Ascending aorta (tissue), 2 donors: ENCODE measurements around the gene LANCL2. TPM values are rescaled to one million over a fixed set of nuclear protein-coding genes. Genes with fewer than 3 reads are reported as not detected.
"Not testable (repeated sequence)": the region's sequence is repeated elsewhere in the genome, so short reads cannot be mapped to it uniquely, and the experiment has no call there.

Experiments
- DNase-seq, 2 donors: peaks; one replicate each; pipeline ENCODE4 v3.0.0-alpha.2; 2019; ENCODE audit warnings: low spot score in 2 of 2
- H3K27ac ChIP-seq, 2 donors: fragments of 200-600 bp; sonication (generic); one replicate each; pipeline ENCODE4 v1.5.1; 2016 to 2017; ENCODE audit warnings: mild to moderate bottlenecking in 1 of 2
- H3K27me3 ChIP-seq: fragments of 200-600 bp; sonication (generic); one replicate; pipeline ENCODE4 v1.5.1; 2017
- H3K36me3 ChIP-seq, 2 donors: fragments of 200-600 bp; sonication (generic); one replicate each; pipeline ENCODE4 v1.5.1; 2016
- H3K4me1 ChIP-seq, 2 donors: fragments of 200-600 bp; sonication (generic); one replicate each; pipeline ENCODE4 v1.5.1; 2016 to 2017; ENCODE audit warnings: mild to moderate bottlenecking in 1 of 2
- H3K4me3 ChIP-seq, 2 donors: fragments of 200-600 bp; sonication (generic); one replicate each; pipeline ENCODE4 v1.5.1; 2016 to 2017; ENCODE audit warnings: mild to moderate bottlenecking in 1 of 2
- H3K9me3 ChIP-seq, 2 donors: fragments of 200-600 bp; sonication (generic); one replicate each; pipeline ENCODE4 v1.5.1; 2016
- CTCF ChIP-seq, 3 experiments: fragments of 200-600 bp in 2 of 3; fragments of 450-650 bp in 1 of 3; sonication (generic) in 2 of 3; IDR thresholded peaks; one replicate each; pipeline ENCODE4 v1.5.1; 2016 to 2019; ENCODE audit warnings: antibody characterized with exemption in 3 of 3, mild to moderate bottlenecking in 1 of 3, moderate library complexity in 1 of 3
- intact Hi-C: fragments of 100-400 bp; cut with DNase I; formaldehyde crosslinking; loops from one replicate; pipeline ENCODE4 v1.15.1; 2023
- total RNA-seq: library from RNA; depleted of rRNA; stranded (reverse); fragments of >200 nt; gene quantifications from one replicate; pipeline ENCODE4 v1.1.0, GENCODE V29; 2016

Gene LANCL2
- total RNA-seq, 1 donor from 2014 or later, result 12.9 TPM

DNA sequence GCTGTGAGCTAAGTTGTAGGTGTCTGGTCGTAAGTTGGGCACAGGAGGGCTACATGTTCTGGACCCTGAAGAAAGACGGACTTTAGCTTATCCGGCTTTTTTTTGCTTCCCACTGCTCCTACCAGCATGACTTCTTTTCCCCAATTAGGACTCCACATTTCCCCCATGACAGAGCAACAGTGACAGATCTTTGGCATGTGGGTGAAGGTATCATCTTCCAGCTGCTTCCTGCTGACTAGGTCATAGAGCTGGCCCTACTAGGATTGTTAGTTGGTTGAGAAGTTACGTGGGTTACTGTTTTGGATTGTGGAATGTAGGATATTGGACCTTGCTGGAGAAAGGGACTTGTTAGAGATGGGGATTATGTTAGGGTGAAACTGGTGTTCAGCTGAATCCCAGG is 21.4 kb downstream of the LANCL2 start:
- TF ChIP-seq CTCF (IDR thresholded peaks at IDR 0.05), result no peak
- Histone ChIP-seq H3K36me3 (no peaks in the 10 kb centered on the region), H3K27ac (no peak overlapping the region), H3K9me3 (no peaks in the 10 kb centered on the region), H3K4me3 (no peak overlapping the region), H3K4me1 (no peaks in the 10 kb centered on the region), H3K27me3 (no peaks in the 10 kb centered on the region)
- intact Hi-C loops, result no loop called here
- DNase-seq, result no peak

GRCh38 chr7:55387062-55387965 is 22.2 kb downstream of the LANCL2 start:
- DNase-seq, result no peak
- Histone ChIP-seq H3K27me3 (no peaks in the 10 kb centered on the region), H3K36me3 (peaks cover 0 to 4% of the 10 kb centered on the region in 2 donors), H3K27ac (no peak overlapping the region), H3K4me3 (no peak overlapping the region), H3K4me1 (no peaks in the 10 kb centered on the region), H3K9me3 (no peaks in the 10 kb centered on the region)
- TF ChIP-seq CTCF (IDR thresholded peaks at IDR 0.05), result no peak
- intact Hi-C loops, result no loop called here

GRCh38 chr7:55396233-55396785 is 31.2 kb downstream of the LANCL2 start:
- no peak for TF ChIP-seq CTCF (IDR thresholded peaks at IDR 0.05)
- H3K36me3 ChIP-seq, result peaks cover 4 to 11% of the 10 kb centered on the region in 2 donors
- H3K4me3 ChIP-seq, result no peak overlapping the region
- no peaks in the 10 kb centered on the region for H3K27me3 ChIP-seq
- no peaks in the 10 kb centered on the region for H3K4me1 ChIP-seq
- DNase-seq, result no peak
- no peaks in the 10 kb centered on the region for H3K9me3 ChIP-seq
- intact Hi-C loops, result no loop called here
- no peak overlapping the region for H3K27ac ChIP-seq

DNA sequence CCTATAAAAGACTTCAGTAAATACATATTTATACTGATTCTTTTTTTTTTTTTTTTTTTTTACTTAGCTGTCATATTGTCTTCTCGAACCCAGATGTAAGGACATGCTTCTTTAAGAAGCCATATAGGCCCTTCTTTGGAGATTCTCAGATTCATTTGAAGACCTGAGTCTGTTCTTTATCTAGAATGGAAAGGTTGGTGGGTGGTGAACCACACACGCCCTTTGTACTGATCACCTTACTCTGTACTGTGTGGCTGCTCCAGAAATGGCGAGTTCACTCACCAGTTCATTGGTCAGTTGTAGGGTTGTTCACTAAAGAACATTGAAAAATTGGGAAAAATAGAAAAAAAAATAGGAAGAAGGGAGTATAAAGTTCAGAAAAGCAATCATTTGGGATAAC is 32.5 kb downstream of the LANCL2 start:
- no peak for TF ChIP-seq CTCF (IDR thresholded peaks at IDR 0.05)
- no peak for DNase-seq
- Histone ChIP-seq H3K36me3 (peaks cover 0 to 11% of the 10 kb centered on the region in 2 donors), H3K4me3 (no peak overlapping the region), H3K9me3 (no peaks in the 10 kb centered on the region), H3K4me1 (no peaks in the 10 kb centered on the region), H3K27ac (no peak overlapping the region), H3K27me3 (no peaks in the 10 kb centered on the region)
- intact Hi-C loops, result no loop called here

- TF ChIP-seq CTCF (IDR thresholded peaks at IDR 0.05), result no peak
- H3K36me3 ChIP-seq, result peaks cover 0 to 11% of the 10 kb centered on the region in 2 donors
- no peaks in the 10 kb centered on the region for H3K9me3 ChIP-seq
- DNase-seq, result no peak
- no peaks in the 10 kb centered on the region for H3K27me3 ChIP-seq
- no peaks in the 10 kb centered on the region for H3K4me1 ChIP-seq
- no peak overlapping the region for H3K4me3 ChIP-seq
- intact Hi-C loops, result no loop called here
- no peak overlapping the region for H3K27ac ChIP-seq
These were observed 35.1 kb downstream of the LANCL2 start for GRCh38 chr7:55400191-55400590.

- H3K36me3 ChIP-seq, result peaks cover 2 to 15% of the 10 kb centered on the region in 2 donors
- H3K4me3 ChIP-seq, intact Hi-C loops, H3K4me1 ChIP-seq, H3K9me3 ChIP-seq, H3K27ac ChIP-seq, DNase-seq, H3K27me3 ChIP-seq: not testable (repeated sequence)
These were observed 37.4 kb downstream of the LANCL2 start for GRCh38 chr7:55402506-55402905.
